Panc1 (cell line): ENCODE data around the gene MYO16. TPM values are rescaled to one million over a fixed set of nuclear protein-coding genes. Genes with fewer than 3 reads are reported as not detected.

Source experiments
- ATAC-seq: fragments of 200-7000 bp; cut with Tn5 transposase; 2 replicates; pipeline ENCODE4 v1.9.1; 2020; ENCODE audit warnings: mild to moderate bottlenecking, moderate library complexity
- BruUV-seq: library from RNA; stranded (reverse); fragments of 400-500 nt; replicated peaks from 2 replicates; lab custom pipeline; 2021; lab: Mats Ljungman, UMichigan
- CTCF ChIA-PET: fragments of 300-600 bp; sonication (Branson Sonifier 250); formaldehyde crosslinking; loops from one replicate; lab custom pipeline; 2022; ENCODE audit warnings: antibody characterized with exemption; lab: Charles Lee
- POLR2A ChIA-PET: fragments of 300-600 bp; sonication (Branson Sonifier 250); formaldehyde crosslinking; loops from one replicate; lab custom pipeline; 2022; ENCODE audit warnings: antibody characterized with exemption; lab: Charles Lee
- DNase-seq: peaks from one replicate; pipeline ENCODE4 v3.0.0-alpha.2; 2010; ENCODE audit warnings: low read depth, low spot score
- H3K27ac ChIP-seq: 2 replicates; pipeline ENCODE4 v1.5.1; 2011; ENCODE audit warnings: mild to moderate bottlenecking, low read length, inconsistent platforms
- H3K27me3 ChIP-seq: fragments of 200-500 bp; sonication (Bioruptor generic); 2 replicates; pipeline ENCODE4 v1.6.0; 2014; ENCODE audit warnings: low read length, inconsistent platforms; ENCODE audit not compliant: control insufficient read depth, insufficient read depth
- H3K36me3 ChIP-seq: fragments of 200-500 bp; sonication (Bioruptor generic); 2 replicates; pipeline ENCODE4 v1.5.1; 2014; ENCODE audit warnings: inconsistent platforms, mild to moderate bottlenecking, low read length, moderate library complexity; ENCODE audit not compliant: control insufficient read depth, insufficient read depth
- H3K4me1 ChIP-seq: 2 replicates; pipeline ENCODE4 v1.5.1; 2011; ENCODE audit warnings: inconsistent platforms, mild to moderate bottlenecking, low read length, moderate library complexity; ENCODE audit not compliant: control insufficient read depth, insufficient read depth
- H3K4me3 ChIP-seq, 2 experiments: 2 replicates each; pipeline ENCODE4 v1.5.1; 2011 to 2012; ENCODE audit warnings: low read depth in 2 of 2, low read length in 2 of 2, mild to moderate bottlenecking in 2 of 2, inconsistent platforms in 1 of 2, moderate library complexity in 1 of 2
- H3K9me3 ChIP-seq: fragments of 200-500 bp; sonication (Bioruptor generic); 2 replicates; pipeline ENCODE4 v1.5.1; 2014; ENCODE audit warnings: low read depth, mild to moderate bottlenecking, inconsistent platforms, low read length, moderate library complexity; ENCODE audit not compliant: control insufficient read depth, insufficient read depth
- POLR2AphosphoS5 ChIP-seq: IDR thresholded peaks from 2 replicates; pipeline ENCODE4 v1.6.1; 2012; ENCODE audit warnings: mild to moderate bottlenecking, low read depth, low read length, moderate library complexity
- SIN3A ChIP-seq: IDR thresholded peaks from 2 replicates; pipeline ENCODE4 v1.6.1; 2012; ENCODE audit warnings: low read depth, mild to moderate bottlenecking, low read length, moderate library complexity, borderline replicate concordance; ENCODE audit not compliant: insufficient read depth
- TCF7L2 ChIP-seq: IDR thresholded peaks from 2 replicates; pipeline ENCODE4 v1.6.1; 2011; ENCODE audit warnings: mild to moderate bottlenecking, low read depth, low read length, inconsistent platforms
- in situ Hi-C: cut with HindIII; loops from 2 replicates; pipeline ENCODE4 v1.10.0; 2016; ENCODE audit warnings: low sequenced_read_pairs, low pct_unique_long_range_greater_than_20kb
- intact Hi-C: fragments of 100-400 bp; cut with micrococcal nuclease; formaldehyde crosslinking; loops from one replicate; pipeline ENCODE4 v1.10.0; 2022; ENCODE audit not compliant: unreplicated experiment
- total RNA-seq: library from RNA; stranded (reverse); gene quantifications from one replicate; pipeline ENCODE4 v1.2.1, GENCODE V29; 2021; ENCODE audit not compliant: unreplicated experiment
- TF ChIP-seq, protein P1 (sequence below), 2 experiments: IDR thresholded peaks; 2 replicates each; pipeline ENCODE4 v1.6.1; 2011 to 2012; ENCODE audit warnings: low read depth in 2 of 2, control low read depth in 1 of 2, low read length in 1 of 2, mild to moderate bottlenecking in 1 of 2, moderate library complexity in 1 of 2; ENCODE audit not compliant: insufficient read depth in 1 of 2
- TF ChIP-seq, protein P2 (sequence below): fragments of 450-650 bp; IDR thresholded peaks from 2 replicates; pipeline ENCODE4 v1.5.1; 2017; ENCODE audit warnings: mild to moderate bottlenecking

The MYO16 gene
- total RNA-seq, 1 experiment from 2014 or later: 0.08 TPM

DNA sequence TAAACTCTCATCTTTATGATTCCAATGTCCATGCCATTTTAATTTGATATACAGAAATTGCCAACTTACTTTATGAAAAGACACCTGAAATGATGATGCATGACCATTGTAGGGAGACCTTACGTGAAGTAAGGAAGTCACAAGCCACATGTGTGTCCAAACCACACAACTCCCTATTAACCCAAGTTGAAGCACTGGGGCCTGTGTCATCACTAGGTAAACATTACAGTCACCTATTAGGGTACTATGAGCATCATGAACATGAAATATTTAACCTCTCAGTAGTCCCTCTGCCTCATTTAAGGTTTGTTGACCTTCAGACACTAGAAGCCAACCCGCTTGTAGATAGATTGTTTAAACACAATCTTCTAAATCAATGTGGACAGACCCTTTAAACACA lies 580.1 kb downstream of the MYO16 start:
- POLR2A ChIA-PET: no interaction called here
- BruUV-seq: no TSS peak
- Histone ChIP-seq H3K4me3 (no peak overlapping the region), H3K36me3 (no peaks in the 10 kb centered on the region), H3K27ac (no peak overlapping the region), H3K9me3 (no peaks in the 10 kb centered on the region), H3K4me1 (peaks cover 5% of the 10 kb centered on the region; the same call in 1 of the 2 replicates), H3K27me3 (no peaks in the 10 kb centered on the region)
- CTCF ChIA-PET: no interaction called here
- in situ Hi-C loops: no loop called here
- intact Hi-C loops: no loop called here
- no peak for DNase-seq
- TF ChIP-seq POLR2AphosphoS5 (no peak), TCF7L2 (no peak), SIN3A (no peak)
- TF ChIP-seq, protein P1, sequence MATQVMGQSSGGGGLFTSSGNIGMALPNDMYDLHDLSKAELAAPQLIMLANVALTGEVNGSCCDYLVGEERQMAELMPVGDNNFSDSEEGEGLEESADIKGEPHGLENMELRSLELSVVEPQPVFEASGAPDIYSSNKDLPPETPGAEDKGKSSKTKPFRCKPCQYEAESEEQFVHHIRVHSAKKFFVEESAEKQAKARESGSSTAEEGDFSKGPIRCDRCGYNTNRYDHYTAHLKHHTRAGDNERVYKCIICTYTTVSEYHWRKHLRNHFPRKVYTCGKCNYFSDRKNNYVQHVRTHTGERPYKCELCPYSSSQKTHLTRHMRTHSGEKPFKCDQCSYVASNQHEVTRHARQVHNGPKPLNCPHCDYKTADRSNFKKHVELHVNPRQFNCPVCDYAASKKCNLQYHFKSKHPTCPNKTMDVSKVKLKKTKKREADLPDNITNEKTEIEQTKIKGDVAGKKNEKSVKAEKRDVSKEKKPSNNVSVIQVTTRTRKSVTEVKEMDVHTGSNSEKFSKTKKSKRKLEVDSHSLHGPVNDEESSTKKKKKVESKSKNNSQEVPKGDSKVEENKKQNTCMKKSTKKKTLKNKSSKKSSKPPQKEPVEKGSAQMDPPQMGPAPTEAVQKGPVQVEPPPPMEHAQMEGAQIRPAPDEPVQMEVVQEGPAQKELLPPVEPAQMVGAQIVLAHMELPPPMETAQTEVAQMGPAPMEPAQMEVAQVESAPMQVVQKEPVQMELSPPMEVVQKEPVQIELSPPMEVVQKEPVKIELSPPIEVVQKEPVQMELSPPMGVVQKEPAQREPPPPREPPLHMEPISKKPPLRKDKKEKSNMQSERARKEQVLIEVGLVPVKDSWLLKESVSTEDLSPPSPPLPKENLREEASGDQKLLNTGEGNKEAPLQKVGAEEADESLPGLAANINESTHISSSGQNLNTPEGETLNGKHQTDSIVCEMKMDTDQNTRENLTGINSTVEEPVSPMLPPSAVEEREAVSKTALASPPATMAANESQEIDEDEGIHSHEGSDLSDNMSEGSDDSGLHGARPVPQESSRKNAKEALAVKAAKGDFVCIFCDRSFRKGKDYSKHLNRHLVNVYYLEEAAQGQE (IDR thresholded peaks at IDR 0.05; ENCODE audit: insufficient read depth in 1 of 2, low read depth in 2 of 2, low read length in 1 of 2): no peak
- TF ChIP-seq, protein P2, sequence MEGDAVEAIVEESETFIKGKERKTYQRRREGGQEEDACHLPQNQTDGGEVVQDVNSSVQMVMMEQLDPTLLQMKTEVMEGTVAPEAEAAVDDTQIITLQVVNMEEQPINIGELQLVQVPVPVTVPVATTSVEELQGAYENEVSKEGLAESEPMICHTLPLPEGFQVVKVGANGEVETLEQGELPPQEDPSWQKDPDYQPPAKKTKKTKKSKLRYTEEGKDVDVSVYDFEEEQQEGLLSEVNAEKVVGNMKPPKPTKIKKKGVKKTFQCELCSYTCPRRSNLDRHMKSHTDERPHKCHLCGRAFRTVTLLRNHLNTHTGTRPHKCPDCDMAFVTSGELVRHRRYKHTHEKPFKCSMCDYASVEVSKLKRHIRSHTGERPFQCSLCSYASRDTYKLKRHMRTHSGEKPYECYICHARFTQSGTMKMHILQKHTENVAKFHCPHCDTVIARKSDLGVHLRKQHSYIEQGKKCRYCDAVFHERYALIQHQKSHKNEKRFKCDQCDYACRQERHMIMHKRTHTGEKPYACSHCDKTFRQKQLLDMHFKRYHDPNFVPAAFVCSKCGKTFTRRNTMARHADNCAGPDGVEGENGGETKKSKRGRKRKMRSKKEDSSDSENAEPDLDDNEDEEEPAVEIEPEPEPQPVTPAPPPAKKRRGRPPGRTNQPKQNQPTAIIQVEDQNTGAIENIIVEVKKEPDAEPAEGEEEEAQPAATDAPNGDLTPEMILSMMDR: no peak
- no peak for ATAC-seq

DNA sequence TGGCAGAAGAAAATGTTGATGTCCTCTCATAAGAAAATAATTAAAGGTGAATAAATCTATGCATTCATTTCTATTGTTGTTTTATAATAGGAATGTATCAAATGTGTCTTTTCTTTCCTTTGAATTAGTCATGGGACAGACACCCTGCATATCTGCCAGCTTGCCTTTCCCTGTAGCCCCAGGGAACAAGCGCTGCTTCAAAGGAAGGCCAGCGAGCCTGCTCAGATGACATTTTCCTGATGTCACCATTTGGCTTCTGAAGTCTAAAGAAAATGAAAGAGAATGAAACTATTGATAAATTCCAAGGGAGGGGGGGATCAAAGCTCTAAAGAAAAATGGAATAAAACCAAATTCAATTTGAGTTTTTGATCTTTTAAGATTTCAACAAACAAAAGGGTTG lies 582.2 kb downstream of the MYO16 start:
- Histone ChIP-seq H3K4me1 (peaks cover 5% of the 10 kb centered on the region; the same call in 1 of the 2 replicates), H3K9me3 (no peaks in the 10 kb centered on the region), H3K27ac (no peak overlapping the region), H3K4me3 (no peak overlapping the region), H3K36me3 (no peaks in the 10 kb centered on the region), H3K27me3 (no peaks in the 10 kb centered on the region)
- ATAC-seq (0 out of 2 replicates have a peak, but pooled peaks have one; percentile 66), DNase-seq (no peak)
- TF ChIP-seq, protein P2: no peak
- no peak for TF ChIP-seq POLR2AphosphoS5
- TF ChIP-seq TCF7L2: peak; percentile 86
- TF ChIP-seq, protein P1 (IDR thresholded peaks at IDR 0.05; ENCODE audit: insufficient read depth in 1 of 2, low read depth in 2 of 2, low read length in 1 of 2): no peak
- no peak for TF ChIP-seq SIN3A
- ChIA-PET POLR2A (no interaction called here), CTCF (no interaction called here)
- intact Hi-C loops: no loop called here
- in situ Hi-C loops: no loop called here
- no TSS peak for BruUV-seq
